ENCODE results near the gene ZBTB20. TPM values are rescaled to one million over a fixed set of nuclear protein-coding genes. Genes with fewer than 3 reads are reported as not detected.

Gene ZBTB20
- total and polyA plus RNA-seq, 2 of the 4 experiments (the other 2 are of a cell fraction): 0.75 to 14.7 TPM

DNA sequence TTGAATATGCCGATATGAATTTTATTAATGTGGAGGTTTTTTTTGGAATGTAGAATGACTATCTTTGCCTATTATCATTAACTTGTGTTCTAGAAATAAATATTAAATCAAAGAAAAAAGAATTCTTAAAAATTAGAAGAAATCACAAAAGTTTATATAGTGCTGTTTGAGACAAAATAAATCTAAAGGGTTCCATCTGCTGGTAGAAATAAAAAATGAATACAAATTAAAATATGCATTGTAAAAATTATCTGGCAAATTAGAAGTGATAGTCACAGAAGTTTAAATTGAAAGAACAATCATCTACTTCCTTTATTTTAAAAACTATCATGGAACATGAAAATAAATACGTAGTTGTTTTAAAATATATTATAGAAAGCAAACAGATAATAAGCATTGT, 22.7 kb upstream of the ZBTB20 start:
- H4K5ac ChIP-seq (ENCODE audit: low read depth, low read length): no peak overlapping the region
- ChIA-PET CTCF (no interaction called here), POLR2A (ENCODE audit: unreplicated experiment) (no interaction called here)
- no peak overlapping the region for H4K91ac ChIP-seq (ENCODE audit: insufficient read depth, low read depth, low read length)
- DNase-seq (no peak), ATAC-seq (ENCODE audit: low read depth) (no peak)
- H3K36me3 ChIP-seq (ENCODE audit: control insufficient read depth, insufficient read depth, low read length): no peaks in the 10 kb centered on the region
- H2BK120ac ChIP-seq (ENCODE audit: low read depth, low read length): no peak overlapping the region
- no peak overlapping the region for H3K14ac ChIP-seq (replicated peaks; ENCODE audit: low read depth, low read length)
- no peak overlapping the region for H2BK15ac ChIP-seq (ENCODE audit: low read depth, low read length)
- H3K79me1 ChIP-seq (ENCODE audit: low read depth in 1 of 2, low read length in 2 of 2): no peaks in the 10 kb centered on the region
- dilution Hi-C loops (cut with HindIII; ENCODE audit: low sequenced_read_pairs, unreplicated experiment) (no loop called here), intact Hi-C loops (cut with micrococcal nuclease) (loop anchor here (2.0 kb wide), 1 partner anchor 343 kb away; no protein-coding TSS in a partner anchor), in situ Hi-C loops (cut with MboI; ENCODE audit: low sequenced_read_pairs) (loop anchor here (10.0 kb wide), 1 partner anchor 335 kb away; no protein-coding TSS in a partner anchor)
- no peak overlapping the region for H3K56ac ChIP-seq (ENCODE audit: extremely low read depth, insufficient read depth, low read length)
- no peak overlapping the region for H2AK5ac ChIP-seq (ENCODE audit: low read depth, low read length)
- no peak overlapping the region for H3K9ac ChIP-seq (ENCODE audit: low read depth, low read length)
- no peak overlapping the region for H3K4ac ChIP-seq (ENCODE audit: low read depth, low read length)
- no peak overlapping the region for H3K23ac ChIP-seq (ENCODE audit: low read depth, low read length)
- no TSS peak for BruUV-seq (replicated peaks)
- no peaks in the 10 kb centered on the region for H3K9me3 ChIP-seq (ENCODE audit: control insufficient read depth, insufficient read depth, low read length)
- no peak overlapping the region for H2BK5ac ChIP-seq (ENCODE audit: low read depth, low read length, poor library complexity, severe bottlenecking)
- H2AFZ ChIP-seq (replicated peaks; ENCODE audit: low read length, poor library complexity): no peak overlapping the region
- H3K18ac ChIP-seq (ENCODE audit: low read depth, low read length): no peak overlapping the region
- TF ChIP-seq RAD21 (IDR thresholded peaks at IDR 0.05; ENCODE audit: low read length) (peak; percentile 28; the same call in 1 of the 2 replicates), RFX5 (IDR thresholded peaks at IDR 0.05; ENCODE audit: low read depth, low read length) (no peak), CHD1 (IDR thresholded peaks at IDR 0.05; ENCODE audit: low read depth, low read length) (no peak), SMC3 (IDR thresholded peaks at IDR 0.05; ENCODE audit: low read depth, low read length) (peak; percentile 57; the same call in 1 of the 2 replicates), CTCF (conservative IDR thresholded peaks at IDR 0.05; ENCODE audit: low read depth, low read length) (peak; percentile 44), MAFK (IDR thresholded peaks at IDR 0.05; ENCODE audit: low read depth, low read length) (no peak), CEBPB (IDR thresholded peaks at IDR 0.05; ENCODE audit: low read depth, low read length) (no peak)
- no peaks in the 10 kb centered on the region for H4K20me1 ChIP-seq (ENCODE audit: insufficient read depth, low read length)
- no peak overlapping the region for H3K4me2 ChIP-seq (ENCODE audit: low read depth, low read length)
- no peak overlapping the region for H2AK9ac ChIP-seq (replicated peaks; ENCODE audit: low read depth, low read length, poor library complexity)
- H2BK20ac ChIP-seq (ENCODE audit: low read depth, low read length): no peak overlapping the region
- H3K4me1 ChIP-seq (ENCODE audit: control insufficient read depth, insufficient read depth, low read length): no peaks in the 10 kb centered on the region; the same call in 1 of the 2 replicates
- WGBS, 2 experiments (ENCODE audit: extremely low coverage in 2 of 2, insufficient read length in 1 of 2): 100% methylated on average over 1 of the region's 2 CpGs; no CpG with 5 or more reads in 1 of the 2 experiments
- no peak overlapping the region for H3K27ac ChIP-seq (ENCODE audit: insufficient read depth, low read length)
- H3K27me3 ChIP-seq (ENCODE audit: control insufficient read depth, insufficient read depth, low read length): no peaks in the 10 kb centered on the region
- H3K4me3 ChIP-seq (ENCODE audit: insufficient read depth, low read depth, low read length): no peak overlapping the region
- H3K9me1 ChIP-seq (ENCODE audit: insufficient read depth, low read length): no peaks in the 10 kb centered on the region
- H4K8ac ChIP-seq (ENCODE audit: low read depth in 2 of 2, low read length in 2 of 2): no peak overlapping the region

All from IMR-90 (cell line).